Type B pancreatic cell (in vitro differentiated cells): ENCODE results near the gene MORN1. TPM values are rescaled to one million over a fixed set of nuclear protein-coding genes. Genes with fewer than 3 reads are reported as not detected.
A peak's percentile ranks its signal among the peaks of the same experiment; 100 is the strongest.

Source experiments
- DNase-seq: peaks from one replicate; pipeline ENCODE4 v3.0.0; 2021; ENCODE audit warnings: mixed read lengths; ENCODE audit not compliant: unreplicated experiment; ENCODE audit errors: extremely low spot score
- H3K27ac Mint-ChIP-seq: 2 replicates; pipeline ENCODE4 v1.8.0; 2021; ENCODE audit warnings: mild to moderate bottlenecking, mixed read lengths
- H3K27me3 Mint-ChIP-seq: 2 replicates; pipeline ENCODE4 v1.8.0; 2021; ENCODE audit warnings: mixed read lengths
- H3K36me3 Mint-ChIP-seq: 2 replicates; pipeline ENCODE4 v1.8.0; 2021; ENCODE audit warnings: mixed read lengths
- H3K4me1 Mint-ChIP-seq: one replicate; pipeline ENCODE4 v1.8.0; 2021; ENCODE audit warnings: mixed read lengths; ENCODE audit not compliant: unreplicated experiment
- H3K4me3 Mint-ChIP-seq: 2 replicates; pipeline ENCODE4 v1.8.0; 2021; ENCODE audit warnings: mild to moderate bottlenecking, mixed read lengths
- H3K9me3 Mint-ChIP-seq: 2 replicates; pipeline ENCODE4 v1.8.0; 2021; ENCODE audit warnings: mixed read lengths
- CTCF ChIP-seq: fragments of 200-600 bp; sonication (generic); conservative IDR thresholded peaks from 2 replicates; pipeline ENCODE4 v1.5.0; 2021; ENCODE audit warnings: antibody characterized with exemption, mild to moderate bottlenecking
- total RNA-seq: library from RNA; stranded (reverse); gene quantifications from 2 replicates; pipeline ENCODE4 v1.2.1, GENCODE V29; 2021; ENCODE audit warnings: low replicate concordance

MORN1 gene
- total RNA-seq, 1 donor from 2014 or later, result 27.5 TPM

- Mint-ChIP-seq H3K9me3 (no peaks in the 10 kb centered on the region), H3K36me3 (peaks cover 3% of the 10 kb centered on the region), H3K27ac (peak overlapping the region; percentile 55), H3K4me3 (no peak overlapping the region), H3K27me3 (no peaks in the 10 kb centered on the region), H3K4me1 (no peaks in the 10 kb centered on the region)
- no peak for DNase-seq
- TF ChIP-seq CTCF, result no peak
These were observed 16.0 kb upstream of the MORN1 start for GRCh38 chr1:2407166-2407990.

DNA sequence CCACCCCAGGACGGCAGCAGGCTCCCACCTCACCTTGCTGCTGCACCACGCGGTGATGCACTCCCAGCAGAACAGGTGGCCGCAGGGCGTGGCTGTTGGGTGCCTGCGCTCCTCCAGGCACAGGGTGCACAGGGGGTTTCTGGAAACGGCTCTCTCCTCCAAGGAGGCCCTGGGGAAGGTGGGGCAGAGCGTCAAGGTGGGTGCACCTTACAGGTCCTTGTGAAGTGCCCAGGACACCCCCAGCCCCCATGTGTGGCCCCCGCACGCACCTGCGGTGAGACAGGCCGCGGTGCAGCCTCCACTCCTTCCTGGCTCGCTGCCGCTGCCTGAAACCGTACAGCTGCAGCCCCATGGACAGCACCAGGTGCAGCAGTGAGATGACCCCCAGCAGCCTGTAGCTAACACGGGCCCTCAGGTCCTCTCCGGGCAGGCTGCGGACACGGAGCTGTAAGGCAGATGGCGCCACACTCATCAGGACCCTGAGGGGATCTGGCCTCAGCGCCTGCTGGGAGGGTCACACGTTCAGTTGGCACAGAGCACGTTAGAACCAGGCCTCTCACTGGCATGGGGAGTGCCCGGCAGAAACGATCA is 15.2 kb upstream of the MORN1 start:
- TF ChIP-seq CTCF, result peak; percentile 39
- Mint-ChIP-seq H3K27me3 (no peaks in the 10 kb centered on the region), H3K27ac (no peak overlapping the region), H3K4me3 (no peak overlapping the region), H3K36me3 (peaks cover 3% of the 10 kb centered on the region), H3K4me1 (no peaks in the 10 kb centered on the region), H3K9me3 (no peaks in the 10 kb centered on the region)
- no peak for DNase-seq

GRCh38 chr1:2405588-2406295 is 14.4 kb upstream of the MORN1 start:
- Mint-ChIP-seq H3K36me3 (peaks cover 3% of the 10 kb centered on the region), H3K4me3 (no peak overlapping the region), H3K9me3 (no peaks in the 10 kb centered on the region), H3K4me1 (no peaks in the 10 kb centered on the region), H3K27me3 (no peaks in the 10 kb centered on the region), H3K27ac (no peak overlapping the region)
- no peak for TF ChIP-seq CTCF
- no peak for DNase-seq

GRCh38 chr1:2404890-2405511 is 13.6 kb upstream of the MORN1 start:
- no peaks in the 10 kb centered on the region for H3K4me1 Mint-ChIP-seq
- H3K27me3 Mint-ChIP-seq, result no peaks in the 10 kb centered on the region
- no peak for TF ChIP-seq CTCF
- H3K27ac Mint-ChIP-seq, result no peak overlapping the region
- no peak for DNase-seq
- peaks cover 3% of the 10 kb centered on the region for H3K36me3 Mint-ChIP-seq
- no peak overlapping the region for H3K4me3 Mint-ChIP-seq
- H3K9me3 Mint-ChIP-seq, result no peaks in the 10 kb centered on the region

GRCh38 chr1:2404142-2404889 is 13.0 kb upstream of the MORN1 start:
- no peaks in the 10 kb centered on the region for H3K4me1 Mint-ChIP-seq

More at GRCh38 chr1:2404142-2404889, 13.0 kb upstream of the MORN1 start:
- no peak for TF ChIP-seq CTCF
- Mint-ChIP-seq H3K9me3 (no peaks in the 10 kb centered on the region), H3K27me3 (no peaks in the 10 kb centered on the region), H3K27ac (no peak overlapping the region), H3K36me3 (peaks cover 5% of the 10 kb centered on the region), H3K4me3 (no peak overlapping the region)
- no peak for DNase-seq
